WTC11 (cell line): Measurements from ENCODE around the gene XRCC2.

Source experiments
- FOXP1 ChIP-seq: sonication (generic); formaldehyde crosslinking; IDR thresholded peaks from 2 replicates; pipeline ENCODE4 v1.8.0; 2022; ENCODE audit warnings: missing genetic modification reagents, mild to moderate bottlenecking, moderate library complexity, borderline replicate concordance
- SMAD4 ChIP-seq: sonication (generic); formaldehyde crosslinking; IDR thresholded peaks from 2 replicates; pipeline ENCODE4 v1.8.0; 2022; ENCODE audit warnings: mild to moderate bottlenecking, missing genetic modification reagents
- TP53 ChIP-seq: sonication (generic); formaldehyde crosslinking; IDR thresholded peaks from 2 replicates; pipeline ENCODE4 v1.8.1; 2023; ENCODE audit warnings: mild to moderate bottlenecking, missing genetic modification reagents
- TF ChIP-seq, protein P1 (sequence below): sonication (generic); formaldehyde crosslinking; IDR thresholded peaks from 2 replicates; pipeline ENCODE4 v1.8.0; 2022; ENCODE audit warnings: missing genetic modification reagents
- TF ChIP-seq, protein P2 (sequence below): sonication (generic); formaldehyde crosslinking; IDR thresholded peaks from 2 replicates; pipeline ENCODE4 v1.8.0; 2022; ENCODE audit warnings: mild to moderate bottlenecking, missing genetic modification reagents
- TF ChIP-seq, protein P3 (sequence below): fragments of 200-600 bp; IDR thresholded peaks from 2 replicates; pipeline ENCODE4 v1.8.0; 2022; ENCODE audit warnings: antibody characterized with exemption

DNA sequence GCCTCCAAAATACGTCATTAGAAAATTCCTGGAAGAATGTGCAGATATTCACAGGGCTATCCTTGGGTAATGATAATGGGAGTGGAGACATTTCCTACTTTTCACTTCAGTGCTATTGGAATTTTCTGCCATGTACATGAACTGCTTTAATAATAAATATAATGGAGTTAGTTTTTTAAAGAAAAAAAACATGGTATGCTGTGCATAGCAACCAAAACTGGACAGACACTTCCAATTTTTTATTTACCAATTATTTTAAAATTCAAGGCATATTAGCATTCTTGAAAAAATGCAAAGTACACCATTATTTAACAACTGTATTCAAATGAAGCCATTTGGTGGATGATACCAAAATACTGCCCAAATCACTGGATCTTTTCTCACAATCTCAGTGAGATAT is 3.3 kb downstream of the XRCC2 start:
- TF ChIP-seq SMAD4 (no peak), FOXP1 (CRISPR knock-in tag) (no peak), TP53 (CRISPR knock-in tag) (no peak)
- TF ChIP-seq, protein P1, sequence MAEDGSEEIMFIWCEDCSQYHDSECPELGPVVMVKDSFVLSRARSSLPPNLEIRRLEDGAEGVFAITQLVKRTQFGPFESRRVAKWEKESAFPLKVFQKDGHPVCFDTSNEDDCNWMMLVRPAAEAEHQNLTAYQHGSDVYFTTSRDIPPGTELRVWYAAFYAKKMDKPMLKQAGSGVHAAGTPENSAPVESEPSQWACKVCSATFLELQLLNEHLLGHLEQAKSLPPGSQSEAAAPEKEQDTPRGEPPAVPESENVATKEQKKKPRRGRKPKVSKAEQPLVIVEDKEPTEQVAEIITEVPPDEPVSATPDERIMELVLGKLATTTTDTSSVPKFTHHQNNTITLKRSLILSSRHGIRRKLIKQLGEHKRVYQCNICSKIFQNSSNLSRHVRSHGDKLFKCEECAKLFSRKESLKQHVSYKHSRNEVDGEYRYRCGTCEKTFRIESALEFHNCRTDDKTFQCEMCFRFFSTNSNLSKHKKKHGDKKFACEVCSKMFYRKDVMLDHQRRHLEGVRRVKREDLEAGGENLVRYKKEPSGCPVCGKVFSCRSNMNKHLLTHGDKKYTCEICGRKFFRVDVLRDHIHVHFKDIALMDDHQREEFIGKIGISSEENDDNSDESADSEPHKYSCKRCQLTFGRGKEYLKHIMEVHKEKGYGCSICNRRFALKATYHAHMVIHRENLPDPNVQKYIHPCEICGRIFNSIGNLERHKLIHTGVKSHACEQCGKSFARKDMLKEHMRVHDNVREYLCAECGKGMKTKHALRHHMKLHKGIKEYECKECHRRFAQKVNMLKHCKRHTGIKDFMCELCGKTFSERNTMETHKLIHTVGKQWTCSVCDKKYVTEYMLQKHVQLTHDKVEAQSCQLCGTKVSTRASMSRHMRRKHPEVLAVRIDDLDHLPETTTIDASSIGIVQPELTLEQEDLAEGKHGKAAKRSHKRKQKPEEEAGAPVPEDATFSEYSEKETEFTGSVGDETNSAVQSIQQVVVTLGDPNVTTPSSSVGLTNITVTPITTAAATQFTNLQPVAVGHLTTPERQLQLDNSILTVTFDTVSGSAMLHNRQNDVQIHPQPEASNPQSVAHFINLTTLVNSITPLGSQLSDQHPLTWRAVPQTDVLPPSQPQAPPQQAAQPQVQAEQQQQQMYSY (CRISPR knock-in tag), result no peak
- TF ChIP-seq, protein P2, sequence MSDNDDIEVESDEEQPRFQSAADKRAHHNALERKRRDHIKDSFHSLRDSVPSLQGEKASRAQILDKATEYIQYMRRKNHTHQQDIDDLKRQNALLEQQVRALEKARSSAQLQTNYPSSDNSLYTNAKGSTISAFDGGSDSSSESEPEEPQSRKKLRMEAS (CRISPR knock-in tag), result no peak
- TF ChIP-seq, protein P3, sequence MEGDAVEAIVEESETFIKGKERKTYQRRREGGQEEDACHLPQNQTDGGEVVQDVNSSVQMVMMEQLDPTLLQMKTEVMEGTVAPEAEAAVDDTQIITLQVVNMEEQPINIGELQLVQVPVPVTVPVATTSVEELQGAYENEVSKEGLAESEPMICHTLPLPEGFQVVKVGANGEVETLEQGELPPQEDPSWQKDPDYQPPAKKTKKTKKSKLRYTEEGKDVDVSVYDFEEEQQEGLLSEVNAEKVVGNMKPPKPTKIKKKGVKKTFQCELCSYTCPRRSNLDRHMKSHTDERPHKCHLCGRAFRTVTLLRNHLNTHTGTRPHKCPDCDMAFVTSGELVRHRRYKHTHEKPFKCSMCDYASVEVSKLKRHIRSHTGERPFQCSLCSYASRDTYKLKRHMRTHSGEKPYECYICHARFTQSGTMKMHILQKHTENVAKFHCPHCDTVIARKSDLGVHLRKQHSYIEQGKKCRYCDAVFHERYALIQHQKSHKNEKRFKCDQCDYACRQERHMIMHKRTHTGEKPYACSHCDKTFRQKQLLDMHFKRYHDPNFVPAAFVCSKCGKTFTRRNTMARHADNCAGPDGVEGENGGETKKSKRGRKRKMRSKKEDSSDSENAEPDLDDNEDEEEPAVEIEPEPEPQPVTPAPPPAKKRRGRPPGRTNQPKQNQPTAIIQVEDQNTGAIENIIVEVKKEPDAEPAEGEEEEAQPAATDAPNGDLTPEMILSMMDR, result no peak
